NCI-H146 treated with DMSO at 0.1 percent for 48 hours (cell line): ENCODE measurements around the gene FAM217B.

ENCODE experiments used
- DNase-seq: peaks from one replicate; lab custom pipeline; 2025; ENCODE audit not compliant: unreplicated experiment; lab: John Stamatoyannopoulos, UW

Gene FAM217B

GRCh38 chr20:59972037-59972801 lies 32.0 kb downstream of the FAM217B start:
- DNase-seq: no peak

- no peak for DNase-seq
Observed at GRCh38 chr20:59976156-59976782, 36.1 kb downstream of the FAM217B start.

- DNase-seq: no peak
Observed at GRCh38 chr20:59977086-59977485, 36.9 kb downstream of the FAM217B start.

- no peak for DNase-seq
Observed at GRCh38 chr20:59983076-59983475, 42.9 kb downstream of the FAM217B start.

GRCh38 chr20:59984541-59984940 lies 44.4 kb downstream of the FAM217B start:
- no peak for DNase-seq

- no peak for DNase-seq
Observed at GRCh38 chr20:59985164-59985563, 45.0 kb downstream of the FAM217B start.

GRCh38 chr20:59985864-59986263 lies 45.7 kb downstream of the FAM217B start:
- no peak for DNase-seq

- no peak for DNase-seq
Observed at GRCh38 chr20:59987135-59987534, 46.9 kb downstream of the FAM217B start.

GRCh38 chr20:59988141-59988540 lies 48.0 kb downstream of the FAM217B start:
- peak; percentile 78 for DNase-seq

- DNase-seq: peak; percentile 55
Observed at GRCh38 chr20:59992526-59993084, 52.4 kb downstream of the FAM217B start.

GRCh38 chr20:59993736-59994430 lies 53.7 kb downstream of the FAM217B start:
- no peak for DNase-seq

GRCh38 chr20:59994697-59995122 lies 54.5 kb downstream of the FAM217B start:
- DNase-seq: no peak

GRCh38 chr20:59996108-59996507 lies 55.9 kb downstream of the FAM217B start:
- DNase-seq: no peak

- DNase-seq: no peak
Observed at GRCh38 chr20:59997896-59998295, 57.7 kb downstream of the FAM217B start.
